Activated naive CD8-positive, alpha-beta T cell treated with anti-CD3 and anti-CD28 coated beads for 36 hours (primary cell): ENCODE results near the gene LUZP2. TPM values are rescaled to one million over a fixed set of nuclear protein-coding genes. Genes with fewer than 3 reads are reported as not detected.

ENCODE experiments used
- DNase-seq: peaks from one replicate; pipeline ENCODE4 v3.0.0; 2021
- H3K27ac Mint-ChIP-seq: one replicate; pipeline ENCODE4 v1.8.0; 2022; ENCODE audit warnings: mild to moderate bottlenecking, moderate library complexity, mixed read lengths
- H3K27me3 Mint-ChIP-seq: one replicate; pipeline ENCODE4 v1.8.0; 2022; ENCODE audit warnings: mild to moderate bottlenecking, mixed read lengths
- H3K36me3 Mint-ChIP-seq: one replicate; pipeline ENCODE4 v1.8.0; 2021; ENCODE audit warnings: mild to moderate bottlenecking, mixed read lengths
- H3K4me1 Mint-ChIP-seq: one replicate; pipeline ENCODE4 v1.8.0; 2021; ENCODE audit warnings: mixed read lengths
- H3K4me3 Mint-ChIP-seq: one replicate; pipeline ENCODE4 v1.8.0; 2022; ENCODE audit warnings: mild to moderate bottlenecking, moderate library complexity, mixed read lengths
- H3K9me3 Mint-ChIP-seq: one replicate; pipeline ENCODE4 v1.8.0; 2022; ENCODE audit warnings: mixed read lengths
- total RNA-seq, 2 experiments: library from RNA; stranded (reverse); gene quantifications; one replicate each; pipeline ENCODE4 v1.2.3, GENCODE V29; 2021

LUZP2 gene
- total RNA-seq, 2 experiments from 2014 or later = not detected

DNA sequence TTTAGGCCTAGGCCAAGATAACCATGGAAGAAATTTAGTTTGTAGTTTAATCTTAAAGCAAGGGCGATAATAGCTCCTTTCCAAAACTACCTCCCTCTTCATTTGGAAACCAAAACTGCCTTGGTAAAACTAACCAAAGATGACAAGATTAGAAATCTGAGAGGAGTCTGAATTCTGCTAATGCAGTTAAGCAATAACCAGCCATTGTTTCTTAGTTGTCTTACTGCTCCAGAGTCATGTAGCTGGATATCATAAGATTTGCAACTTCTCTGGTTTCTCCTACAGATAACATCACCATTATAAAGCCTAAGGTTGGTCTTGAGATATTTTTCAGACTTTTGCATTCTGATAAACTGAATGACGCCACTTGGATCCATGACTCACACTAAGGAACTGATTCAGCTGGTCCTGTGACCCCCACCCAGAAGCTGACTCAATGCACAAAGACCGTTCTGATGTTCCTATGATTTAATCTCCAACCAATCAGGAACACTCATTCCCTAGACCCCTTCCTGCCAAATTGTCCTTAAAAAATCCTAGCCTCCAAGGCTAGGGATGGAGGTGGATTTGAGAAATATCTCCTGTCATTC, 200.8 kb downstream of the LUZP2 start:
- Mint-ChIP-seq H3K36me3 (no peaks in the 10 kb centered on the region), H3K27me3 (no peaks in the 10 kb centered on the region), H3K4me1 (no peaks in the 10 kb centered on the region), H3K4me3 (no peak overlapping the region), H3K27ac (no peak overlapping the region), H3K9me3 (peaks cover 8% of the 10 kb centered on the region)
- no peak for DNase-seq

DNA sequence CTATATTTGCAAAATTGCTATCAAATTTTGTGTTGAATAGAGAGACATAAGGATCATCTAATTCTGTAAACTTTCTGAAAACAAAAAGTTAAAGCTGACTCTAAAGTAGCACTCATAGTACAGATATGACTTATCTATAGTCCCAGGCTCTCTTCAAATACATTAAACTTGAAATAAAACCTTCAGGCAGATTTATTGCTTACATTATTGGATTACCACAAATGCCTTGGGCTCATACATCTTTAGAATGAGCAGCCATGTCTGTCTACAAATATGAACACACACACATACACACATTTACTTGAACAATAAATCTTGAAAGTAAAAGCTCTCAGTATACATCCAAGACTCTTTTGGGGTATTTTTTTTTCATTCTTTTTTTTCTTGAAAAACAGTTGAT, 207.9 kb downstream of the LUZP2 start:
- H3K36me3 Mint-ChIP-seq = no peaks in the 10 kb centered on the region
- H3K4me3 Mint-ChIP-seq = no peak overlapping the region
- no peak for DNase-seq
- peaks cover 7% of the 10 kb centered on the region for H3K9me3 Mint-ChIP-seq
- no peak overlapping the region for H3K27ac Mint-ChIP-seq
- H3K27me3 Mint-ChIP-seq = no peaks in the 10 kb centered on the region
- no peaks in the 10 kb centered on the region for H3K4me1 Mint-ChIP-seq

DNA sequence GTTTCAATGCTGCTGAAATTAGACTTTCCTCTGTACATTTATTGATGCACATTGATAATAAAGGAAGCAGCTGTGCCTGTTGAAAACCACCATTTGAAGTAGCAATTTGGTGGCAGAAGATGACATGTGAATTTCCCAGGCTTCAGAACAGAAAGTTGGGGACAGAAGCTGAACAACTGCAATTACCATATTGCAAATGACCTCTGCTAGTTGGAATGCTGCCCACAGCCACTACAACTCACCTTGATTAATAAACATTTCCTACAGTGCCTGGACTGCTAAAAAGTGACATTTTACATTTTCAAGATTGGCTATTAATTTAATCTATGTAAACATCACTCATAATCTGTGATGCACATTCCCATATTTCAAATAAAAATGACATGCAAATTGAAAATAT, 208.6 kb downstream of the LUZP2 start:
- peaks cover 2% of the 10 kb centered on the region for H3K4me1 Mint-ChIP-seq
- H3K27ac Mint-ChIP-seq = no peak overlapping the region
- H3K4me3 Mint-ChIP-seq = no peak overlapping the region
- H3K36me3 Mint-ChIP-seq = no peaks in the 10 kb centered on the region
- H3K9me3 Mint-ChIP-seq = peaks cover 7% of the 10 kb centered on the region
- H3K27me3 Mint-ChIP-seq = no peaks in the 10 kb centered on the region
- DNase-seq = no peak

DNA sequence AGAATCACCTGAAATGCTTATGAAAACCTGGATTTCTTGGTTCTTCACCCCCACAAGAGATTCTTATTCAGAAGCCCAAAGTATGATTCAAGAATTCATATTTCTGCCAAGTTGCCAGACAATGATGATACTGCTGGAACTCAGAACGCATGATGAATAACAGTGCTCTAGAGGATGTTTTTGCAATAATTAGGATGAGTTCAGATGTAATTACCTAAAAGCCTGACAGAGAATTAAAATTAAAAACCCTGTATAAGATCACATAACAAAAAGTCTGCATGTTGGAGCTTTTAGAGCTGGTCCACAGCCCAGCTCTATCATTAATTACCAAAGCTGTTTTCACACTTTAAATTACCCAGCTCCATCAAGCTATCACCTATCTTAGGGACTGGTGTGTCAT, 211.8 kb downstream of the LUZP2 start:
- Mint-ChIP-seq H3K27me3 (no peaks in the 10 kb centered on the region), H3K27ac (no peak overlapping the region), H3K9me3 (peaks cover 4% of the 10 kb centered on the region), H3K36me3 (no peaks in the 10 kb centered on the region), H3K4me1 (peaks cover 2% of the 10 kb centered on the region), H3K4me3 (no peak overlapping the region)
- no peak for DNase-seq

DNA sequence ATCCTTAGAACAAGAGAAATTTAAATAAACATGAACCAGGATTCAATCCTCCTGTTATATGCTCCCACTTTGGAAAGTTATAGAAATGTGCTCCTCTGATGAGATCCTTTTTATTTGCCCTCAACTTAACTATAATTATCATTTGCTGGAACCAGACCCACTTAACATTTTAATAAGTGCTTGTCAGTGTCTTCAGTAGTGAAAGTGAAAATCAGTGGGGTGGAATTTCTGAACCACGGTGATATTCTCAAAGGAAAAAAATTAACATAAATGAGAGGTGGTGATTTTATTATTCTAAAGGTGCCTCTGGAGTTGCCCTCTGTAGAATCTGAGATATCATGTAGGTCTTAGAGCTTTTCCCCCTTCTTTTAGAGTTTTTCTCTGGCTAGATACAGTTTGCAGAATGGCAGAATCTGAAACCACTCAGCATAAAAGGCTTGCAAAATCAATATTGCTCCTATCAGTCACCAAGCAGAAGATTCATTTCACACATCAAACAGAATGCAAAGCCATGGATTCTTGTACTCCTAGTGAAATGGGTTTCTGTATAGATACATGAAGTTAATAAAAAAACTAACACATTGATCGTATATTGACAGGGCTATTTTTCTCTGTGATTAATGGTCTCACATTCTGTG, 213.2 kb downstream of the LUZP2 start:
- no peak overlapping the region for H3K27ac Mint-ChIP-seq
- H3K9me3 Mint-ChIP-seq = peaks cover 4% of the 10 kb centered on the region
- H3K4me3 Mint-ChIP-seq = no peak overlapping the region
- no peaks in the 10 kb centered on the region for H3K27me3 Mint-ChIP-seq
- H3K4me1 Mint-ChIP-seq = peaks cover 2% of the 10 kb centered on the region
- DNase-seq = no peak
- no peaks in the 10 kb centered on the region for H3K36me3 Mint-ChIP-seq

DNA sequence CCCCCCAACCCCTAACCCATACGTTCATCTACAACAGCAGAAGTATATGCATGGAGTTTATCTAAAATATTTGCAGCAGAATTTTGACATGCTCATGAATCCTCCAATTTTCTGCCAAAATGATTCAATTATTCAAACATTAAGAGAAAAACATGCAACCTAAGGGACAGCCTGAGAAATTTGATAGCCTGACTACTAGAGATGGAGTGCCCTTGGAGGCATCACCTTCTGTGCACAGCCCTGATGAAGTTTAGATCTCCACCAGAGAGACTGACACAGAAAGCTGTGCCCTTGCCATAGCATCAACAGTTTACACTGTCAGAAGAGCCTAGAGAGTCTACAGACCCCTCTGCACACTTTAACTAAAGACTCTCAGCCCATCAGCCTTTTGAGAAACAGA, 217.7 kb downstream of the LUZP2 start:
- H3K9me3 Mint-ChIP-seq = peaks cover 8% of the 10 kb centered on the region
- H3K4me1 Mint-ChIP-seq = peaks cover 2% of the 10 kb centered on the region
- no peaks in the 10 kb centered on the region for H3K27me3 Mint-ChIP-seq
- DNase-seq = no peak
- no peak overlapping the region for H3K27ac Mint-ChIP-seq
- no peaks in the 10 kb centered on the region for H3K36me3 Mint-ChIP-seq
- no peak overlapping the region for H3K4me3 Mint-ChIP-seq

DNA sequence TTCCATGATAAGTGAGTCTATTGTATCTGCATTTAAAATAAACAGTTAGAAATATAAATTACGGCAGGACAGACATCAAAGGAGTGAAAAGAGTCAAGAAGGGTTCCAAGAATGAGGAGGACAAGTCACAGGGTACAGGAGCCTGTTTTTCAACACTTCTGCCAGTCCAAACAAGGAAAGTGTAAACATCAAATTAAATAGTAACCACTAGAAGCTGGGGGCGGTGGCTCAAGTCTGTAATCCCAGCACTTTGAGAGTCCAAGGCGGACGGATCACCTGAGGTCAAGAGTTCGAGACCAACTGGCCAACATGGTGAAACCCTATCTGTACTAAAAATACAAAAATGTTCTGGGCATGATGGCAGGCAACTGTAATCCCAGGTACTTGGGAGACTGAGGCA, 219.6 kb downstream of the LUZP2 start:
- Mint-ChIP-seq H3K9me3 (peaks cover 6% of the 10 kb centered on the region), H3K4me3 (no peak overlapping the region), H3K4me1 (no peaks in the 10 kb centered on the region), H3K36me3 (no peaks in the 10 kb centered on the region), H3K27ac (no peak overlapping the region), H3K27me3 (no peaks in the 10 kb centered on the region)
- no peak for DNase-seq

DNA sequence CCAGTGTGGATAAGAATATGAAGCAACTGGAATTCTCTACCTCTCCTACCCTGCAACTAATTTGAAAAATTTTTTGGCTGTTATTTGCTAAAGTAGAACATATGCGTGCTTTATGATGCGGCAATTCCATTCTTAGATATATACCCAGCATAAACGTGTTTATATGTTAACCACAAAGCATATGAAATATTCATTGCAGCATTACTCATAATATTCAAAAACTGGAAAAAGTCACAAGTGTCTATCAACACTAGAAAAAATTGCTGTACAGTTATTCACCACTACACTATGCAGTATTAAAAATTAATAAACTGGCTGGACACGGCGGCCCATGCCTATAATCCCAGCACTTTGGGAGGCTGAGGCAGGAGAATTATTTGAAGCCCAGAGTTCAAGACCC, 226.4 kb downstream of the LUZP2 start:
- Mint-ChIP-seq H3K4me3 (no peak overlapping the region), H3K9me3 (peaks cover 3% of the 10 kb centered on the region), H3K27me3 (no peaks in the 10 kb centered on the region), H3K4me1 (no peaks in the 10 kb centered on the region), H3K27ac (no peak overlapping the region), H3K36me3 (no peaks in the 10 kb centered on the region)
- DNase-seq = no peak

DNA sequence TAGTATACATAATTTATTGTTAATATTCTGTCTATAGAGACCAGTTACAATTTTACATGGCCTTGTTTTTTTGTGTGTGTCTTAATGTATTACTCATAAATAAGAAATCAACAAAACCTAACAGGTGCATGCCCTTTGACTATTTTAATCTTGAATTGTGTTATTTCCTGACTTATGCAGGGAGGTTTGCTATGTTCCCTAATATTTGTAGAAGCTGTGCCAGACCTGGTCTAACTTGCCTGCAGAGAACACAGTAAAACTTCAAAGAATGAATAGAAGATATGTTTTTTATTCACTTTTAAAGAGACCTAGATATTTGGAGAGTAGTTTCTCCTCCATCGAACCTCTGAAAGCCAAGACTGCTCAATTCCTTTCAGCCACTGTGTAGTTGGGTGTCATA, 234.7 kb downstream of the LUZP2 start:
- H3K27ac Mint-ChIP-seq = no peak overlapping the region
- H3K27me3 Mint-ChIP-seq = no peaks in the 10 kb centered on the region
- no peak overlapping the region for H3K4me3 Mint-ChIP-seq

DNA sequence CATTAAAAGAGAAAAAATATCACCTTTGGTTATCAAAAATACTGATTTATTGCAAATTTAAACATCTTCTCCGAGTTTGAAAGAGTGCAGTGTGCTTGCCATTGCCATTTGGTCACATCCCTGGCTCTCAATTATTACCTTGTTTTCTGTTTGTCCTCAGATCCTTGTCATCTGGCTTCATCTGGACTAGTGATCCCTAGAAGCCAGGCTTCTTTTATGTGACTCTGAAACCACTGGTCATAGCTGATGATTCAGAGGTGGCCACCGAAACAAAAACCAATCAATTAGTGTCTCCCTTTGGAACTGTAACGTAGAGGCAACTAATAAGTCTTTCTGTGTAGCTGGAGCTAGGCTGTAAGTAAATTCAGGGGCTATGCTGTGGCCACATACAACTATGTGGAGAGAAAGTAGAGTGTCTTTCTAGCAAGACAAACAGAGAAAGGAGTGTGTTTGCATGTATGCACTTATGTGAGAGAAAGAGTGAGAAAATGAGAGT, 237.9 kb downstream of the LUZP2 start:
- Mint-ChIP-seq H3K9me3 (peaks cover 2% of the 10 kb centered on the region), H3K36me3 (no peaks in the 10 kb centered on the region), H3K4me1 (no peaks in the 10 kb centered on the region), H3K27ac (no peak overlapping the region), H3K27me3 (no peaks in the 10 kb centered on the region), H3K4me3 (no peak overlapping the region)
- no peak for DNase-seq

More for the DNA sequence above, 234.7 kb downstream of the LUZP2 start:
- Mint-ChIP-seq H3K9me3 (peaks cover 2% of the 10 kb centered on the region), H3K4me1 (no peaks in the 10 kb centered on the region), H3K36me3 (no peaks in the 10 kb centered on the region)
- DNase-seq = no peak

DNA sequence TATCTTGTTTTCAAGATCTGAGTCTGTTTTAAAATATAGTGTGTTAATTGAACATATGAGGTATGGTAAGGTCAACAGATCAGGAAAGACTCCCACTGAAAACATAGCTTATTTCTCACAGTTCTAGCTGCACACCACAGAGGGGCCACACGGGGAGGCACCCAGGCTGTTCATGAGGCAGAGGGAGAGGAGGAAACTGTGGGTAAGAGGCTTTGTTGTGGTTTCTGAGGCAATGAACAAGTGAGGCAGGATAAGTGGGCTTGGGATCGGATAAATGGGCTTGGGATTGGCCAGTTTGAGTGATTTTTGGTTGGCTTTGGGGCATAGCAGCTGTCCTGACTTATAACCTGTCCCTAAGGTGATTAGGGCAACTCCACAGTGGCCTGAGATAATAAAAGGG, 242.1 kb downstream of the LUZP2 start:
- DNase-seq = no peak
- no peak overlapping the region for H3K27ac Mint-ChIP-seq
- H3K36me3 Mint-ChIP-seq = no peaks in the 10 kb centered on the region
- no peaks in the 10 kb centered on the region for H3K27me3 Mint-ChIP-seq
- H3K4me1 Mint-ChIP-seq = no peaks in the 10 kb centered on the region
- no peak overlapping the region for H3K4me3 Mint-ChIP-seq
- no peaks in the 10 kb centered on the region for H3K9me3 Mint-ChIP-seq

DNA sequence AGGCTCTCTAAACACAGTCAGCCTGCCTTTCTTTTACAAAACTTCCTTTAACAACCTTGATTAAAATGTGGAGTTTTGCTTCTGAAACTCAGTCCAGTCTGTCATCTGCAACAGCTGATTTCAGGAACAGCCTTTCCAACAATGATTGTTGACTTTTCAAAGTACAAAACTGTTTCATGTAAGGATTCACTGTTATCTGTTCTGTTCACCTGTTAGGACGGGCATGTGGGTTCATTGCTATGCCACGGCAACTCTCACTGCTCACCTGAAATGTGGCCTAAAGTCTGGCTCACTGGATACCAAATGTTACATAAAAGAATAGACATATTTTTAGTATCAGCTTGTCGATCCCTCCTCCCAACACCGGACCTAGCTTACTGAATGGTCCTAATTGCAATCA, 242.8 kb downstream of the LUZP2 start:
- Mint-ChIP-seq H3K36me3 (no peaks in the 10 kb centered on the region), H3K27me3 (no peaks in the 10 kb centered on the region), H3K27ac (no peak overlapping the region), H3K4me3 (no peak overlapping the region), H3K9me3 (no peaks in the 10 kb centered on the region), H3K4me1 (no peaks in the 10 kb centered on the region)
- DNase-seq = no peak

DNA sequence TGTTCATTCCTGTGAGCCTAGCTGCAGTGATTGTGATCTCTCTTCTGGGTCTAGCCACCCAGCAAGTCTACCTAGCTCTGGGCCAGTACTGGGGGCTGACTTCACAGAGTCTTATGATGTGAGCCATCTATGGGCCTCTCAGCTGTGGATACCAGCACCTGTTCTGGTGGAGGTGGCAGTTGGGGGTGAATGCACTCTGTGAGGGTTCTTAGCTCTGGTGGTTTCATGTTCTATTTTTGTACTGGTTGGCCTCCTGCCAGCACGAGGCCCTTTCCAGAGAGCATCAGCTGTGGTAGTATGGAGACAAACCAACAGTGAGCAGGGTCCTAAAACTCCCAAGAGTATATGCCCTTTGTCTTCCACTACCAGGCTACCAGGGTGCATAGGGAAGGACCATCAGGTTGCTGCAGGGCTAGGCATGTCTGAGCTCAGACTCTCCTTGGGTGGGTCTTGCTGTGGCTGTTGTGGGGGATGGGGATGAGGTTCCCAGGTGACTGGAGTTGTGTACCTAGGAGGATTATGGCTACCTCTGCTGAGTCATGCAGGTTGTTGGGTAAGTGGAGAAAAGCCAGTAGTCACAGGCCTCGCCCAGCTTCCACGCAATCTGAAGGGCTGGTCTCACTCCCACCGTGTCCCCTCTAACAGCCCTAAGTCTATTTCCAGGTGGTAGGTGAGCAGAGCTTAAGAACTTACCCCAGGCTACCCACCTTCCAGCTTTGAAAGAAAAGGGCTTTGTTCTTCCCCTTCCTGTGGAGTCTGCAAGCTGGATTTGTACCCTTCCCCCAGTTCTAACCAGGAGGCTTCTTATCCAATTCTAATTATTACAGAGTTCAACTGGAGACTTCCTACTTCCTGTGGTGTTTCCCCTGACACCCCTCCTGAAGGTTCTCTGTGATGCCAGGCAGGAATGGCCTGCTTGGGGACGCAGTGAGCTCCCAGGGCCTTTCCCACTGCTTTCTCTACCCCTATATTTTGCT, 250.7 kb downstream of the LUZP2 start:
- Mint-ChIP-seq H3K4me3 (no peak overlapping the region), H3K9me3 (no peaks in the 10 kb centered on the region), H3K4me1 (no peaks in the 10 kb centered on the region), H3K27ac (no peak overlapping the region), H3K27me3 (no peaks in the 10 kb centered on the region), H3K36me3 (no peaks in the 10 kb centered on the region)
- DNase-seq = no peak

DNA sequence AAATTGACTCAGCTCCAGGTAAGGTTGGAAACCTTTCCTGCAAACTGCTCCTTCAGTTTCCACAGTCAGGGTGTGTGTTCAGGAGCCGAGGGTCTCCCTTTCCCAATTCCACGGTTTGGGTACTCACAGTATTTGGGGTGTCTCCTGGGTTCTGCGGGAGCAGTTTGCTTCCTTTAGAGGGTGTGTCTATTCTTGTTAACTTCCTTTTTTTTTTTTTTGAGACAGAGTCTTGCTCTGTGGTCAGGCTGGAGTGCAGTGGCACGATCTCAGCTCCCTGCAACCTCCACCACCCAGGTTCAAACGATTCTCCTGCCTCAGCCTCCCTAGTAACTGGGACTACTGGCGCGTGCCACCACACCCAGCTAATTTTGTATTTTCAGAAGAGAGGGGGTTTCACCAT, 251.4 kb downstream of the LUZP2 start:
- Mint-ChIP-seq H3K27me3 (no peaks in the 10 kb centered on the region), H3K27ac (no peak overlapping the region), H3K4me1 (no peaks in the 10 kb centered on the region)

DNA sequence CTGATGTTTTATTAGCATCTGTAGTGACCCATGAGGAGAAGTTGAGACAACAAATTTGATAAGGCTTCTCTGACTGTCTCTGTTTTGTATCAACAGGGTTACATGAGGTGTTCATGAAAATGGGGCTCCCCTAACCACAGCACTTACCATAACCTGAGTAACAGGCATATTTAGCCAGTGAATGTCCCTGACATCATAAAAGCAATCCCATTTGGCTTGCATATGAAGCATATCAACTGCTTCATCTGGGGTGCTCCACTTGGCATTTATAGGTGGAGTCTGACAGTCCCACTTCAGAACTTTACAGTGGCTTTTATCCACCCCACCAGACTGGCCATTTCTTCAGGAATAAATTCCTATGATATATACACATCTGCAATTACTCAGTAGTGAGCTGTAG, 257.6 kb downstream of the LUZP2 start:
- no peak for DNase-seq
- H3K4me1 Mint-ChIP-seq = no peaks in the 10 kb centered on the region
- H3K4me3 Mint-ChIP-seq = no peak overlapping the region
- no peaks in the 10 kb centered on the region for H3K9me3 Mint-ChIP-seq
- H3K36me3 Mint-ChIP-seq = no peaks in the 10 kb centered on the region
- no peak overlapping the region for H3K27ac Mint-ChIP-seq
- H3K27me3 Mint-ChIP-seq = no peaks in the 10 kb centered on the region

More for the DNA sequence above, 251.4 kb downstream of the LUZP2 start:
- Mint-ChIP-seq H3K4me3 (no peak overlapping the region), H3K9me3 (no peaks in the 10 kb centered on the region), H3K36me3 (no peaks in the 10 kb centered on the region)
- DNase-seq = no peak
